Raji (cell line): ENCODE data around the gene NSUN3.

ENCODE experiments used
- POLR2A ChIP-seq: IDR thresholded peaks from 2 replicates; pipeline ENCODE4 v1.6.1; 2011; ENCODE audit warnings: low read depth, low read length, control low read depth; ENCODE audit not compliant: insufficient read depth

The NSUN3 gene

GRCh38 chr3:94099311-94099710 lies 36.5 kb downstream of the NSUN3 start:
- TF ChIP-seq POLR2A: no peak

- TF ChIP-seq POLR2A: no peak
Observed at GRCh38 chr3:94101860-94102259, 39.0 kb downstream of the NSUN3 start.

GRCh38 chr3:94106268-94106667 lies 43.4 kb downstream of the NSUN3 start:
- no peak for TF ChIP-seq POLR2A

- TF ChIP-seq POLR2A: no peak
Observed at GRCh38 chr3:94110854-94111253, 48.0 kb downstream of the NSUN3 start.

GRCh38 chr3:94114666-94115065 lies 51.8 kb downstream of the NSUN3 start:
- no peak for TF ChIP-seq POLR2A

GRCh38 chr3:94115482-94115881 lies 52.6 kb downstream of the NSUN3 start:
- TF ChIP-seq POLR2A: no peak

- TF ChIP-seq POLR2A: no peak
Observed at GRCh38 chr3:94117729-94118128, 54.9 kb downstream of the NSUN3 start.

- TF ChIP-seq POLR2A: no peak
Observed at GRCh38 chr3:94118390-94118789, 55.5 kb downstream of the NSUN3 start.

- TF ChIP-seq POLR2A: no peak
Observed at GRCh38 chr3:94121161-94121560, 58.3 kb downstream of the NSUN3 start.

GRCh38 chr3:94127115-94127514 lies 64.3 kb downstream of the NSUN3 start:
- no peak for TF ChIP-seq POLR2A

- no peak for TF ChIP-seq POLR2A
Observed at GRCh38 chr3:94130690-94131089, 67.8 kb downstream of the NSUN3 start.

GRCh38 chr3:94132777-94133176 lies 69.9 kb downstream of the NSUN3 start:
- no peak for TF ChIP-seq POLR2A

GRCh38 chr3:94136133-94136532 lies 73.3 kb downstream of the NSUN3 start:
- no peak for TF ChIP-seq POLR2A

GRCh38 chr3:94137377-94137776 lies 74.5 kb downstream of the NSUN3 start:
- no peak for TF ChIP-seq POLR2A

- no peak for TF ChIP-seq POLR2A
Observed at GRCh38 chr3:94146455-94146854, 83.6 kb downstream of the NSUN3 start.

- no peak for TF ChIP-seq POLR2A
Observed at GRCh38 chr3:94147012-94147411, 84.2 kb downstream of the NSUN3 start.

- no peak for TF ChIP-seq POLR2A
Observed at GRCh38 chr3:94150113-94150512, 87.3 kb downstream of the NSUN3 start.

- TF ChIP-seq POLR2A: no peak
Observed at GRCh38 chr3:94156626-94157025, 93.8 kb downstream of the NSUN3 start.
